HG02678 (cell line): ENCODE measurements around the gene SMYD3.

ENCODE experiments used
- ATAC-seq: cut with Tn5 transposase; IDR thresholded peaks from one replicate; pipeline ENCODE4 v1.9.1; 2021; ENCODE audit warnings: mild to moderate bottlenecking, moderate library complexity; ENCODE audit not compliant: unreplicated experiment

Gene SMYD3

DNA sequence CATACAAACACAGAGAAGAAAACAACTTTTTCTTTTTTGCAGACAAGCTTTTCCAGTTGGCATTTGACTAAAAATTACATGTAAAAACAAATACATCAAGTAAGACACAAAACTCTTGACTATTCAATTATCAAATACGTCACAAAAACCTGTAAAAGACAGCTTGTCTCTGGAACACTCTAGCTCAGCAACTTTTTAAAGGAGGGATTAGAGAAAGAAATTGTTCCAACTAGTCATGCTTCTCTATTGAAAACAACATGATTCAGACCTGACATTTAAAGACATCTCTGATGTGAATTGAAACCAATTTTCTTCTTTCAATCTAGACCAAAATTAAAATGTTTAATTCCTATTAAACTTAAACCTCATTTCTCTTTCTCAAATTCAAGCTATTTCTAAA is 30.3 kb downstream of the SMYD3 start:
- ATAC-seq = no peak

GRCh38 chr1:246471688-246472087 is 35.4 kb downstream of the SMYD3 start:
- no peak for ATAC-seq

GRCh38 chr1:246470585-246470984 is 36.5 kb downstream of the SMYD3 start:
- ATAC-seq = no peak

- no peak for ATAC-seq
Observed at GRCh38 chr1:246462986-246463385, 44.1 kb downstream of the SMYD3 start.

- ATAC-seq = no peak
Observed at GRCh38 chr1:246460406-246460805, 46.7 kb downstream of the SMYD3 start.

GRCh38 chr1:246459221-246459620 is 47.9 kb downstream of the SMYD3 start:
- no peak for ATAC-seq

GRCh38 chr1:246455476-246455875 is 51.6 kb downstream of the SMYD3 start:
- no peak for ATAC-seq

DNA sequence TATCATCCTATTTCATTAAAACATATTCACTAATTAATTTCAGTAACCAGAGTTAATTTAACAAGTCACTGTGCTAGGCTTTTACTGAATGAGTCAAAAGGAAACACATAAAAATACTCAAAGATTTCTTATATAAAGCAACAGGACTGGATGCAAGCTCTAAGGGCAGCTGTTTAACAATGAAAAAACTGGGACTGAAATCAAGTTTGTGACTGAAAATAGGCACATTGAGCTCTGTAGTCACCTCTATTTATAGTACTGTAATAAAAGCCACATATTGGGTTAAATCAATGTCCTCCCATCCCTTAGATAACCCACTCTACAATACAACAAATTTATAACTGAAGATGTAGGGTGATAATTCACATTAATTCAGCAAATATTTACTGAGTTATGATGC is 52.4 kb downstream of the SMYD3 start:
- no peak for ATAC-seq

- no peak for ATAC-seq
Observed at GRCh38 chr1:246450611-246451251, 56.3 kb downstream of the SMYD3 start.

GRCh38 chr1:246448373-246448772 is 58.7 kb downstream of the SMYD3 start:
- ATAC-seq = no peak

- ATAC-seq = no peak
Observed at GRCh38 chr1:246447501-246447900, 59.6 kb downstream of the SMYD3 start.

DNA sequence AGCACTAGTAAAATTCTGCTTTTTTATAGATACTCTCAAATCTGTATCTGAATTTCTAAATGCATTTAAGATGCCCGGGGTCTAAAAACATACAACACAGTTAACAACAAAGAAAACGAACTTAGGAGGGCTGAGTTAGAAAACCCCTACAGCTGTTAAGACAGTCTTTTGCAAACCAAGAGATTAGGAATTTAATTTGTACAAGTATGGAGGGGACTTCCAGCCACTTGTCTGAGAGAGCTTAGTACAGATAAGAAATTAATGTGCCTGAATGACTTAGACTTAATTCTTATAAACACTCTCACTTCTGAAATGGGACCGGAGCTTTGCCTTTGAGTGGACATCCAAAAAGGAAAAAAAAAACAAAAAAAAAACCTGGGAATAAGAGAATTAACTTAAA is 61.6 kb downstream of the SMYD3 start:
- no peak for ATAC-seq

- no peak for ATAC-seq
Observed at GRCh38 chr1:246444617-246445016, 62.5 kb downstream of the SMYD3 start.

GRCh38 chr1:246437961-246438360 is 69.1 kb downstream of the SMYD3 start:
- ATAC-seq = no peak

- no peak for ATAC-seq
Observed at GRCh38 chr1:246435421-246436041, 71.5 kb downstream of the SMYD3 start.

DNA sequence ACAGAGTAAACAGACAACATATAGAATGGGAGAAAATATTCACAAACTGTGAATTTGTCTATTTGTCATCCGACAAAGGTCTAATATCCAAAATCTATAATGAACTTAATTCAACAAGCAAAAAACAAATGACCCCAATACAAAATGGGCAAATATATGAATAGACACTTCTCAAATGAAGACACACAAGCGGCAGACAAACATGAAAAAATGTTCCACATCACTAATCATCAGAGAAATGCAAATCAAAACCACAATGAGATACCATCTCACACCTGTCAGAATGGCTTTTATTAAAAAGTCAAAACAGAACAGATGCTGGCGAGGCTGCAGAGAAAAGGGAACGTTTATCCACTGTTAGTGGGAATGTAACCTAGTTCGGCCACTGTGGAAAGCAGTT is 72.7 kb downstream of the SMYD3 start:
- ATAC-seq = no peak

DNA sequence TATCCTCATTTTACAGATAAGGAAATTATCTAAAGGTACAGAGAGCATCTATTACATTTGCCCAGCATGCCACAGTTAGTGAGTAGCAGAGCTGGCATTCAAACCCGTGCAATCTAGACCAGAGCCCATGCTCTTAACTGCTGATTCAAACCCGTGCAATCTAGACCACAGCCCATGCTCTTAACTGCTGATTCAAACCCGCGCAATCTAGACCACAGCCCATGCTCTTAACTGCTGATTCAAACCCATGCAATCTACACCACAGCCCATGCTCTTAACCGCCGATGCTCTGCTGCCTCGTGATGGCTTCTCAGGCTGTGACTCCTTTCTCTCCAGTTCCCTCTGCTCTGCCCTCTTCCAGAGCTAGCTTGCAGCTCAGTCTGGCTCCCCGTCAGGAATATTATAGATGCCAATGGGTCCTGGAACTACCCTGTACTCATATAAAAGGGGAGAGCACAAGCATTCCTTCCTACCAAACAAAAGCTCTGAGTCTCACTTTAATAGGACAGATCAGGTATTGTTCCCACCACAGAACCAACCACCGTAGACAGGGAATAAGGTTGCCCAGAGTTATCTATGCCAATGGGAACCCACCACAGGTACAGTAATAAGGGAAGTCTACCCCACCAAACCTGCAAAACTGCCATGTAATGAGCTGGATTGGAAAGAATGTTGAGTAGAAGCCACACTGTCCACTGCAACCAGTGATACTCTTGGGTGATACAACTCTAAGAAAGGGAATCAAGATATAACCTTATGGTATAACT is 78.4 kb downstream of the SMYD3 start:
- no peak for ATAC-seq

GRCh38 chr1:246427611-246428010 is 79.5 kb downstream of the SMYD3 start:
- ATAC-seq = no peak

DNA sequence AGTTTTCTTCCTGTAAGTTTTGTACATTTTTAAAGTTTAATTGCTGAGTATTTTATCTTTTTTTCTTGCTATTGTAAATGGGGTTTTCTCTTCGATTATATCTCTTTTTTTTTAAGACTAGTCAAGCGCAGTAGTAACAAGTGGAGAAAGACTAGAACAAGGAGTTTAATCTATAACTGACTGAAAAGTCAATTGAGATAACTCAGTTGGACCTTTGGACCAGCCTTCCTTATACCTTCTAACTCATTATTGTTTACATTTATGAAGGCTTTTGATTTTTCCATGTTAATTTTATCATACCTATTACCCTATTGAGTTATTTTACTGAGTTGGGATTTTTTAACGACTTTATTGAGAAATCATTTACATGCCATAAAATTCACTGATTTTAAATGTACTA is 81.2 kb downstream of the SMYD3 start:
- no peak for ATAC-seq

DNA sequence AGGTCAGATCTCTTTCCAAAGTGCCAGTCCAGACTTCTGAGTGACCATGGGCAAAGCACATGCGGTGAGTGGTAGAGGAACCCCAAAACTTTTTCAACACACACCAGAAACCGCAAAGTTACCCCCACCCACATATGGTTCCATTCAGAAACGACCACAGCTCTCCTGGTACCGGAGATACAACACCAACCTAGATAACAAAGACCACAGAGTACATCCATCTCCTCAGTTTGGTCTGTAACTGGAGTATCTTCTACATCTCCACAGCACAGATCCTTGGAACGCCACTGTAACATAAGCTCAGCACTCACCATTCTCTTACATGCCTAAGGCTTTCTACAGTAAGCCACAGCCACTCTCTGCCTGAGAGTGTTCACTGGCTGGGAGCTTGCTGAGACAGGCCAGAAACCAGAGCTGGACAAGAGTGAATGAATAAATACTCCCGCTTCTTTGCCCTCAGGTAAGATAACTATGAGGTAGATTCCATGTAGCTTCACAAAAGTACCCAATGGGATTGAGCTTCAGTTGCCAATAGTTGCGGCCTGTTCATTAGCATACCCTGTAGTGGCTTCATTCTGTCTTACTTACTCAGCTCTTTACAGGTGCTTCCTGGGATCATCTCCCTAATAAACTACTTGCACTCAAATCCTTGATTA is 81.8 kb downstream of the SMYD3 start:
- no peak for ATAC-seq

GRCh38 chr1:246420300-246420699 is 86.8 kb downstream of the SMYD3 start:
- no peak for ATAC-seq
